Cerebellar cortex (tissue), 1 donor: Measurements from ENCODE around the gene SLC9A7.
"Not testable (repeated sequence)": the region's sequence is repeated elsewhere in the genome, so short reads cannot be mapped to it uniquely, and the experiment has no call there.

Experiments used
- DNase-seq: peaks from one replicate; pipeline ENCODE4 v3.0.0-alpha.2; 2015; ENCODE audit warnings: low spot score

SLC9A7 gene

DNA sequence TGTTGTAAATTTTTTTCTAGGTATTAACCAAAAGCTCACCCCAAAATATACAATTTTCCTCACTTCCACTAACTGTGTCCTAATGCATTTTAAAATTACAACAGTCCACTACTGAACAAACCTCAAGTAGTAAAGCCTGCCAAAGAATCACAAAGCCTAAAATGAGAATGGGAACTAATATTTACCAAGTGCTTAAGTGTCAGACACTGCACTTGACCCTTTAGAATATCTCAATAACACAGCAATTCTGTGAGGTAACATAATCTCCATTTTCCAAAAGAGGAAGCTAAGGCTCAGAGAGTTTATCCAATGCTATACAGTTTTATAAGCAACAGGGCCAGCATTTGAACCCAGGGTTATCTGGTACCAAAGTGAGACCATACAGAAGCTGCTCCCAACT is 4.9 kb downstream of the SLC9A7 start:
- no peak for DNase-seq

DNA sequence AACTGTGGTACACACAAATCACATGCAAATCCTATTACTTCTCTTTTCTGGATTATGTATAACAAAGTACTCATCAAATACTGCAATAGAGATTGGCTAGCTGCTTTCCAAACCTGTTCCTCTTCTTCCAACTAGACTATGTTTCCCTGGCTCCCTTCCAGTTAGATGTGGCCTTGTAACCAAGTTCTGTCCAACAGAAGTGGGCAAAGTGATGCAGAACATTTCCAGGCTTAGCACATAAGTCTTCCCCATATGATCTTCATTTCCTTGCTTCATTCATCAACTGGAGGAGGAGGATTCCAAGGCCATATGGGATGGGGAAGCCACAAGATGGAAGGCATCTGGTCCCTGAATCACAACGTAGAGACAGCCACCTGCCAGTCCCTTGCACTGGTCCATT is 8.0 kb downstream of the SLC9A7 start:
- DNase-seq = peak; percentile 3

DNA sequence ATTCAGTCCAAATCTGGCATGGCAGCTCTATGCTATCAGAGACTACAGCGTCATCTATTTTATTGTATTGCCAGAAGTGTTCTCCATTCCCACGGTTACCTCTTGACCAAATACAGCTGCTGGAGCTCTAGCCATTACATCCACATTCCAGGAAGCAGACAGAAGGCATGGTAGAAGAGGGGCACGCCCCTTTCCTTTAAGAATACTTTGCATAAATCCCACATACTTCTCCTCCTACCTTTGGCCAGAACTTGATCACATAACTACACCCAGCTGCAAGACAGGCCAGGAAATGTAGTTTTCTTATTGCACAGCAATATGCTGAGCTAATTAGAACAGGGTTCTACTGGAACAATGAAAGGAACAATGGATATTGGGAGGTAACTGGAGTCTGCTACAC is 14.9 kb downstream of the SLC9A7 start:
- no peak for DNase-seq

DNA sequence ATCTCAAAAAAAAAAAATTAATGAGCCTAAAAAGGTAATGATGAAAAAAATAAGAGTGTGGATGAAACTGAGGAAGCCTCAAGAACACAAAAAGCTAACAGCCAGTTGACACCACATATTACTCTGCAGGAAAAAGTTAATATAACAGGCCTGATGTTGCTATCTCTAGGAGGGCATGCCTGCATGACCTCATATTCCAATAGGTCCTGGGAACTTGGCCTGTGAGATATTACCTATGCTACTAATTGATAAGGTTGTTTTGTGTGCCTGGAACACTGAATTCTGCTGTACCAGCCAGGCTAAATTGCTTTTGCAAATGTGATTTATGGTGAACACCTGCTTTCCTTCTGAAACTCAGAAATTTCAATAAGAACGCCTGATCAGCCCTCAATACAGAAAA is 15.9 kb downstream of the SLC9A7 start:
- no peak for DNase-seq

DNA sequence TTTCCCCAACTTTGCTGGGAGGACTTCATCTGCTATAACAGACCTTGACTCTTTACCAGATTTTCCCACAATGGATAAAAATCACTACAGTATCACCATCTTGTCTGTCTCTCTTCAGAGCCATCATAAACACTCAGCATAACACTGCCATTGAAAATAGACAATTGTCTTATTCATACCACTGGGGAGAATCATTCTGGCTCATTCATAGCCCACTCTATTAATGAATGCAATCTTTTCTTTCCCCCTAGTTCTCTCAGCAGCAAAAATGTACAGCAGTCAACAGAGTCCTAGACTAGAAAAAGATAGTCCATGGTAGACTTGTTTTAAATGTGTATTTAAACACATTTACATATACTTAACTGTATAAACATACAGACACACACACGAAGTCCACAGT is 19.2 kb downstream of the SLC9A7 start:
- no peak for DNase-seq

DNA sequence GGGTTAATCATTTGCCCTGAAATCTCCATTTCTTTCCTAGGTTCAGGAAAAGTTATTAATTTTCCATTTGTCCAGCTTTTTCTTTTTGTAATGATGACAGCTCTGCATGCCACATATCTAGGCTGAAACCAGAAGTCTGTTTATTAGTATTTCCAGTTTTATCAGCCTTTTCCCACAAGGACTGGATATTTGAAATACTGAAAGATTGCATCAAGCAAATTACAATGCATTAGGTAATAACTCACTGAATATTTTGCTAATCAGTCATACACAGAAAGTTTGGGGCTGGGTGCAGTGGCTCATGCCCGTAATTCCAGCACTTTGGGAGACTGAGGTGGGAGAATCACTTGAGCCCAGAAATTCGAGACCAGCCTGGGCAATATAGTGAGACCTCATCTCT is 21.5 kb downstream of the SLC9A7 start:
- no peak for DNase-seq

DNA sequence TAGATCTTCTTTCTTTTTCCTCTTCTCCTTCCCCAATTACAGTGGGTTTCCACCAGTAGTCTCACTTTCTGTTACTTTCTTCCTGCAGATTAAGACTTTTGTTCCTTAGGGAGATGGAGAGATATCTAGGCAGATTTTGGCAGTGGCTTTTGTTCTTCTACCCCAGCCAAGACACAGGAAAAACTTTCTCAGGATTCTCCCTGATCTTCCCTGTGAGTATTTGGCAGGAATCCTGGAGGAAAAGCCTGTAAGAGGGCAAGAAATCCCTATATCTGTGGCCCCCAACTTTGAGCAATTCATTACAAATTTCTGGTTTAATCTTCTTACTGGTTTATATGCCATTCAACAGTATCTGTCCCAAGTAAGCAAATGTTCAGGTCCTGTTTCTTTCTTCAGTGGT is 21.9 kb downstream of the SLC9A7 start:
- DNase-seq = no peak

DNA sequence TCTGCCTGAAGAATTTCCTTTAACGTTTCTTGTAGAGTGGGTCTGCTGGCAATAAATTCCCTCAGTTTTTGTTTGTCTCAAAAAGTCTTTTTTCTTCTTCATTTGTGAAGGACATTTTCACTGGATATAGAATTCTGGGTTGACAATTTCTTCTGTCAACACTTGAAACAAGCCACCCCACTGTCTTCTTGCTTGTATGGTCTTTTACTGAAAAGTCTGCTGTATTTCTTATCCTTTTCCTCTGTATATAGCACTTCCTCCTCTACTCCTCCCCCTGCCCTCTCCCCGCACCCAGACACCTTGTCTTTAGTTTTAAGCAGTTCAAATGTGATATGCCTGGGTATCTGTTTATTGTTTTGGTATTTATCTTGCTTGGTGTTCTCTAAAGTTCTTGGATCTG is 23.3 kb downstream of the SLC9A7 start:
- no peak for DNase-seq

DNA sequence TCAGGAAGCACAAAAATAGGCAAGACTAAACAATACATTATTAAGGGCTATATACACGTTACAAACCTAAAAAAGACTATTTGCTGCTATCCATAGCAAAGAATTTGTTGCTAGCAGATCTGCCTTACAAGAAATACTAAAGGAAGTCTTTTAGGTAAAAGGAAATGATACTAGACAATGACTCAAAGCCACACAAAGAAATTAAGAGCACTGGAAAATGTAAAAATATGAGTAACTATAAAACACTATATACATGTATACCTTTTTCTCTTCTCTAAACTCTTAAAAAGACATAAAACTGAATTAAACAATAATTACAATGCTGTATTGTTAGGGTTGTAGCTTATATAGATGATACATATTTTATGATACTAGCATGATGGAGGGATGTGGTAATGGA is 25.7 kb downstream of the SLC9A7 start:
- DNase-seq = no peak

DNA sequence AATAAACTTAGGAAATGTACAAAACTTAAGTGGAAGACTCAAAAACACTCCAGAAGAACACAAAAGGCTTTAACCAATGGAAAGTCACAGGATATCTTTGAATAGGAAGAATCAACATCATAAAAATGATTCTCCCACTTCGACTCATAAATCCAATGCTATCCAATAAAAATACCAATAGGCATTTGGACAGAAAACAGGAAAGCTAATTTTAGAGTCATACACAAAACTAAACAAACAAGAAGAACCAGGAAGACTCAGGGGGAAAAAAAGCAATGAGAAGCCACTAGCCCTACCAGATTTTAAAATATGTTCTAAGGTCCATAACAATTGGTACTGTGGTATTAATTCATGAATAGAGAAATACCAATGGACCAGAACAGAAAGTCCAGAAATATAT is 28.2 kb downstream of the SLC9A7 start:
- DNase-seq = no peak

DNA sequence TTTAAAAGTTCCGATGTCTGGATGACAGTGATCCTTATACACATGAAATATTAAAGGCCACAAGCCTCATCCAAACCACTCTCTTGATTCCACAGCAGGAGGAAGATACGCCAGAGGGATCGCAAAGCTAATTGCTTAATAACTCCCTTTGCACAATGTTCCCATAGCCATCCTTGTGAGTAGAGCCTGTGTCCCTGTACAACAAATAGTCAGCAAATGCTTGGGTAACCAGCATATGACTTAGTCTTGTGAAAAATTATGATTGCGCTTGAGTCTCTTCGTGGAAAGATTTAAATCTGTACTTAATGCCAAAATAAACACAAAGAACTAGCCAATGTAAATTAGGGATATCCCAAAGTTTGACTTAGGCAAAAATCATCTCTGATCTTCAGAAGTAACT is 31.5 kb downstream of the SLC9A7 start:
- DNase-seq = no peak

DNA sequence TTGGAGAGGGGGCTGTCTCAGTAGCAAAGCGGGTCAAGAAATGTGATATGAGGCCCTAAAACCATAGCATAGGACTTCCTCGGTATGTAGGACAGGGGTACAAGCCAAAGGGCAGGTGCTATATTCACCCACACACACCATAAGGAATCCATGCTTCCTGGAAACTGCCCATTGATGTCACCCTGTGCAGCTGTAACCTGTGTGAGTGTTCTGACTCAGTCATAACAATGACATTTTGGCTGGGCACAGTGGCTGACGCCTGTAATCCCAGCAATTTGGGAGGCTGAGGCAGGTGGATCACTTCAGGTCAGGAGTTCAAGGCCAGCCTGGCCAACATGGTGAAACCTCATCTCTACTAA is 35.4 kb downstream of the SLC9A7 start:
- DNase-seq = not testable (repeated sequence)

DNA sequence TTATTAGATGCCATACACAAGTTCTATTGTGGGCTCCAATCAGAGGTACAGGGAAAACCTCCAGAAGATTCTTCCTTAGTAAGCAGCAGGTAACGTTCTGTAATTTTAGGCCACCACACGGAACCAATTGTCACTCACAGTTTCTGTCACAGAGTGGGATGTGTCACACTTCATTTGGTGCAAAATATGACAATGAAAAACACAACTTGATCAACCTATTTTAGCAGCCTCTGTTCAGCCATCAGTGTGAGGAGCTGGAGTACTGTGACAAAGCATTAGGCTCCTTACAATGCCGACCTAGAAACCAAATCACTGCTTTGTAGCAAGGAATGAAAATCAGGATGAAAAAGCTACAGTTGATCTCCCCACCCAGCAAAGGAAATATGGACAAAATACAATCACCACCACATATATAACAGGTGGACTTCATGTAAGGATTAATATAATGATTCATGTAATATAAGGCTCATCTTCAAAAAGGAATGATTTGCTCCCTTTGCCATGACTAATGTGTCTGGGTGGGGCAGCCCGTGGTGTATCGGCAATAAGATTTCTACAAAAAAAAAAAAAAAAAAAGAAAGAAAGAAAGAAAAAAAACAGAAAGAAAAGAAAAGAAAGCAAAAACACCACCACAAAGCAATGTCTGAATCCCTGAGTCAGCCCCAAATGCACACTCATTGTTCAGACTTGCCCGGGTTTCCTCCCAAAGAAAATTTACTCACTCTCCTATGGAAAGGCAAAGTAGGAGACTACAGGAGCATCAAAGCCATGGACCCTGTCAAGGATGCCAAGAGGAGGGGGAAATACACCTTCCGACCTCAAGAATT is 36.0 kb downstream of the SLC9A7 start:
- no peak for DNase-seq

DNA sequence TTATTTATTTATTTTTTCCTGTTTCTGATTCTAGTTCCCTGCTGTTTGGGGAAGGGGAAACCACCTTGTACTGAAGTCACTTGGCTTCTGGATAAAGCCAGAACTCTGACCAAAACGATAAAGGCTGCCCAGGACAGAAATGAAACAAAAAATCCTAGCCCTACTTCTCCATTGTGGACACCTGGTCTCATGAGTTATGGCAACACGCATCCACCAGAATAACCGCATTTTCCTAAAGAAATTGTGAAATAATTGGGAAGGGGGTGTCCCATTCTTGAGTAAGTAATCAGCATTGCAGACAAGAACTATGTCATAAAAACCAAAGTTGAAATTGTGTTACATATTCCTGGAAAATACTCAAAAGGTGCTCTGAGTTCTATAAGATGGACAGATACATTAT is 42.1 kb downstream of the SLC9A7 start:
- DNase-seq = no peak

DNA sequence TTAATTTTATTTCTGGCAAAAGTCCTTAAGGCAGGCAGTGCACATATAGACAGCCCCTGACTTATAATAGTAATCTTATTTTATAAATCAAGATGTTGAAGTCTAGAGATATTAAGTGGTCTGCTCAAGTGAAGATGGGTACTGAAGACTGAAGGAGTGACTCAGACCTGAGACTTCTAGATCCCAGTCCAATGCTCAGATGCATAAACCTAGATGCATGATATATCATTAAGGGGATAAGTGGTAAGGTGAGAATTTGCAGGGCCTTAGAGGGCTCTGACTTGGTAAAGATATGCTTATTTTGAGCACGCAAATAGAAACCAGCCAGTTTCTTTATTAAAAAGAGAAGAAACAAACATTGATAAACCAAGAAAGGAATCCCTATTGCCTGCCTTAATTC is 42.9 kb downstream of the SLC9A7 start:
- DNase-seq = no peak

DNA sequence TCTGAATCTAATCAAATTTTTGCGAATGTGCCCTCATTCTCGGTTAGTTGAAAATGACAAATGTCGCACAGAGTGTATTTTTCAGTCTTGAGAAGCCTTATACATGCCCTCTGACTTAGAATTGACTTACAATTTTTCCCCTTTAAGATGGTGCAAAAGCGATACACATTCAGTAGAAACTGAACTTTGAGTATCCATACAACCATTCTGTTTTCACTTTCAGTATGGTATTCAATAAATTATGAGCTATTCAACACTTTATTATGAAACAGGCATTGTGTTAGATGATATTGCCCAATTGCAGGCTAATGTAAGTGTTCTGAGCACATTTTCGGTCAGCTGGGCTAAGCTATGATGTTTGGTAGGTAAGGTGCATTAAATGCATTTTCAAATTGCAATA is 43.4 kb downstream of the SLC9A7 start:
- DNase-seq = no peak

DNA sequence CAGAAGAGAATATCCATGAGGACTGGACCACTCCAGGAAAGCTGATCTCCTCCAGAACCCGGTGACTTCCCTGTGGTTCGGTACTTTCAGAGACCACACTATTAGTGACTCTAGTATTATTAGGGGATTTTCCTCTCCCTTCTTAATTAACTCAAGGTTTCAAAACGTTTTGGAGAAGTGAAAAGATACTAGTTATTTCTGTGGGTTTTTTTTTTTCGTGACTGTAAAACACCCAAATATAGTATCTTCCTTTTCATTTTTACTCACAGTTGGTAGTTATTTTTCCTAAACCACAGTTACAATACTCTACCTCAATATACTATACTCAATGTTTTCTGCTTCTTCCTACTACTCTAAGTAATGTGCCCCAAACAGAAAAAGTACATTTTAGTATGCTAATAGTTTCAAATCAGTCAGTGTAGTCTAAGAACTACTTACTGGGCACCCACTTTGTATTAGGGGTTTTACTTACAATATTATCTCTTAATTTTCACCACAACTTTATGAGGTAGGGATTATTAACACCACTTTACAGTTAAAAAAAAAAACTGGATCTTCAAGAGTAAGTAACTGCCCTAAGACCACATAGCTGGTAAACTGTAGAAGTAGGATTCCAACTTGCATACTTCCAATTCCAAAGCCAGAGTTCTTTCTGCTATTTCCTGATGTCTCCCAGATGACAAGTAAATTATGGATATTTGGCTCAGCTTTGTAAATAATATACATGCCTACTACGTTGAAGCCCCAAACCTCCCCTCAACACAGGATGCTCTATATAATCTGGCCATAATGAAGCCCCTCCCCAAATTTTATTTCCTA is 45.0 kb downstream of the SLC9A7 start:
- DNase-seq = no peak

DNA sequence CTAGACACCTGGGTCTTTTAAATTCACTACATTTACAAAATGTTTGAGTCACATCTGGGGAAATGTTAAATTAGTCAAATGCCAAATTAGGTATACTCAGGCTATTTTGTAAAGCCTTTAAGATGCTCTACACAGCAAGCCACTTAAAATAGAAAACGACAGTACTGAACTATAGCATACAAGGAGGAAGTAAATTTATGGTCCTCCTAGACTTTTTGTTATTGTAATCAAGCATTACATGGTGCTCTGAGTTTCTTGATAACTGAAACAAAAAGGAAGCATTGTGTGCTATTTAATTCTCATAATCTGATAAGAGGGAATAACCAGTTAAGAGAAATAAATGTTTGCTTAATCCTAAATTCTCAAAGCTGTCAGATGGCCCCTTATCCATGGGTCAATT is 46.2 kb downstream of the SLC9A7 start:
- DNase-seq = no peak

DNA sequence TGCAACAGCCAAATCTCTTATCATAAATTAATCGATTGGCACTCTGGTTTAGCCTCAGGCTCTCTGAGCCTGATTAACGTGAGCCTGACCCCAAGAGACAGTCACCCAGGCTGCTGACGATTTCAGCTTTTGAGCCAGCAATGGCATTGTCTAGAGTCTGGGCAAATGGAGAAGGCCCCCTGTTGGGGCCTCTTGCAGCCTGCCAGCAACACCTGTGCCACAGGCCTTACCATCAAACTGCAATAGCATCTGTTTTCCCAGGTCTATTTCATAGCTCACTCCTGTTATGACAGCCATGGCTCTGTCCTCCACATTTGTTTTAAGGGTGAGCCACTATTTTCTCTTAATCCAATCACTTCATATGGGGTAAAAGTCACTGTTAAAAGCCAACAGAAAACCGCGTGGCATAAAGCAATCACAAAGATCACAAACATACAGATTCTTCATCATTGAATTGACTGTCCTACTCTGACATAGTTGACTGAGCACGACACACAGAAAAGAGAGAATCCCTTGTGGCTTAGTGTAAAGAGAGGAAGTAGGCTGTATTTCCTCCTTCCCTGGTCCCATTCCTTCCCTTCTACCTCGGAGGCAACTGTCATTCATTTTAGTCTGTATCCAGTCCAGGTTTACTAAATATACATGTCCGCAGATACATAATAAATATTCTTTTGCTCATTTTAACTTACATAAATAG is 47.8 kb downstream of the SLC9A7 start:
- peak; percentile 43 for DNase-seq

DNA sequence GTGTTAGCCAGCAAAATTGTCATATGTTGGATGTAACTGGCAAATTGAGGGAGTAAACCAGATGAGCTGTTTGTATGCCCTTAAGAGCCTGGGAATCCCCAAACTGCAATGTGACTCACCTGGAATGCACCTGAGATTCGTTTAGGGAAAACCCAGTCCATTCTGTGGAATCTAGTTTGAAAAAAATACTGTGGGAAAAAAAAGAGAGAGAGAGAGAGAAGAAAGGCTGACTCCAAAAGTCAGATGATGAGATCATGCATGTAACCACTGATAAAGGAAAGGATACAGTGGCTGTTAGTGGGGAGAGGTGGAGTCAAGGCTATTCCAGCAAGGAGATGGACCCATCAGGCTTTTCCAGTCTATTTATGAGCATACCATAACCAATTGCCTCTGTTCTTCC is 48.5 kb downstream of the SLC9A7 start:
- DNase-seq = no peak

DNA sequence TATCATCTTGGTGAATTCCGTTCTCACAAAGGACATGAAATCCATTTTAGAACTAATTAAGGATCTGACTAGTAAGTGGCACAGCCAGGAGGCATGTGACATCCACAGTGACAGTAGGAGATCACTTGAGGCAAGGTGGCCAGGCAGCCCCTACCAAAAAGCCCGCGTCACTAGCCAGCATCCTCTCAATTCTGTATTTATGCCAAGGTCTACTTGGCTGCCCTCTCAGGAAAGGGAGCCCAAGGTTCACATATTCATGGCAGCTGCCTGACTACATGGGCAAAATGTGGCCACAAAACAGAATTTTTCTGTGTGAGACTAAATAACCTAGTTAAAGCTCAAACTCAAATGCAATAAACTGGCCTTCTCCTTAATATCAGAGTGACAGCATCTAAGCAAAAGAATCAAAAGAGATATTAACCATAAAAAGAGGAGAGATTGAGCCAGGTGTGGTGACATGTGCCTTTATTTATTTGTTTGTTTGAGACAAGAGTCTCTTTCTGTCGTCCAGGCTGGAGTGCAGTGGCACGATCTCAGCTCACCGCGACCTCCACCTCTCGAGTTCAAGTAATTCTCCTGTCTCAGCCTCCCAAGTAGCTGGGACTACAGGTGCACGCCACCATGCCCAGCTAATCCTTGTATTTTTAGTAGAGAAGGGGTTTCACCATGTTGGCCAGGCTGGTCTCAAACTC is 51.5 kb downstream of the SLC9A7 start:
- no peak for DNase-seq

DNA sequence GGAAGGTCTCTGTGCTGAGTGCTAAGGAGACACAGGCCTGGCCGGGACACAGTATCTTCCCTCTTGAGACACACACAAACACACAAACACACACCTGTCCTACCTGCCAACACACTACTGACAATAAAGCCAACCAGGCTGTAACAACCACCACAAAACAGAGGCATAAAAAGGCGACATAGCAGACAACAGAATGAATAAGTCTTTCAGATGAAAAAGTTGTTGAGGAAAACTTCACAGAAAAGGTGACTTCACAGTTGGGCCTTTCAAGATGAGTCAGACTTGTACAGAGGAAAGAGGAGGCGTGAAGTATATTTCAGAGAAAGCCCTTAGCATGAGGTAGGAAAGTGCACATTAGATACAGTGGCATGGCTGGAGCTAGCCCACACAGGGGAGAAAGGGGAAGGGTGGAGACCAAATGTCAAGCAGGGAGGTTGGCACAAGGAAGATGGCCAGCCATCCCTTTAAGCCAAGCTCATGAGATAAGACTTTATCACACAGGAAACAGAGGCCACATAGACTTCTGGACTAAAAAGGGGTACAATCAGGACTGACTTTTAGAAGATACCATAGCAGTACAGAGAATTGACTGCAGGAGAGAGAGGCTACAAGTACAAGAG is 54.0 kb downstream of the SLC9A7 start:
- no peak for DNase-seq
